ENCODE results near the gene UBAP1. TPM values are rescaled to one million over a fixed set of nuclear protein-coding genes. Genes with fewer than 3 reads are reported as not detected.
"Not testable (repeated sequence)": the region's sequence is repeated elsewhere in the genome, so short reads cannot be mapped to it uniquely, and the experiment has no call there.

The UBAP1 gene
- total RNA-seq, result 25.3 TPM

- peak; percentile 82 to 99 (median 98) for DNase-seq (ENCODE audit: low read depth in 2 of 3, low spot score in 2 of 3)
These were observed at the start of gene UBAP1 for GRCh38 chr9:34178436-34179212. Gene UBAP1, plus strand, starts transcription at chr9:34179043. Its CDS starts 41,872 bp downstream, at chr9:34220915.

DNA sequence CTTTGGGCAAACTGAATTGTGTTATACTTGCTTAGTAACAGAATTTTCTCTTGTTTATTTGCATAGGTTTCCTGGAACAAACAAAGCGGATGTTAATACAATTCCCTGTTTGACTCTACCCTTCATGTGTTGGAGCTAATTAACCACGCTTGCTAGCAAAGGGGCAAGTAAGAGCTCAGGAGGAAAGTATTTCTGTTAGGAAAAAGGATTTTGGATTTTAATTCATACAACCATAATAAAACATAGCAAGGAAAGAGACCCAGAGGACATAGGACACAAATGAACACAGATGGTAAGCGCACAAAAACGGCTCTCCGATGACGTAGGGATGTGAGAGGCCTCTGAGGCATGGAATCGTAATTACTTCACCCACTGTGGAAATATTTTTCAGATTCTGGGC lies 47.3 kb upstream of the UBAP1 start:
- no peak for DNase-seq (ENCODE audit: low read depth in 2 of 3, low spot score in 2 of 3)

- no peak for DNase-seq (ENCODE audit: low read depth in 2 of 3, low spot score in 2 of 3)
These were observed 45.4 kb upstream of the UBAP1 start for GRCh38 chr9:34133436-34133949.

DNA sequence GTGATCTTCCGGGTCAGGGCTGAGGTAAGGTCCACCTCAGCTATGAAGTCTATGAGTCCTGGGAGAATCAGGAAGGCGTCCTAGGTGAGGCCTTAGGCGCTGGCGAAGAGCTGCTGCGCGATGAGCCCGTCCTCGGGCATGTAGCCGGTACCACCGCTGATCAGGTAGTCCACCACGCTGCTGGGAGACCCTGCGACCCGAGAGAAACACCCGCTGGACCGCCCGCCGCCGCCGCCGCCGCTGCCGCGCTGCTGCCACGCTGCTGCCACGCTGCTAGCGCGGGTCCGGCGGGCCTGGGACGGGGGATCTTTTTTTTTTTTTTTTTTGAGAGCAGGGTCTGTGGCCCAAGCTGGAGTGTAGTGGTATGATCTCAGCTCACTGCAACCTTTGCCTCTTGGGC lies 44.3 kb upstream of the UBAP1 start:
- DNase-seq (ENCODE audit: low read depth in 2 of 3, low spot score in 2 of 3), result no peak

DNA sequence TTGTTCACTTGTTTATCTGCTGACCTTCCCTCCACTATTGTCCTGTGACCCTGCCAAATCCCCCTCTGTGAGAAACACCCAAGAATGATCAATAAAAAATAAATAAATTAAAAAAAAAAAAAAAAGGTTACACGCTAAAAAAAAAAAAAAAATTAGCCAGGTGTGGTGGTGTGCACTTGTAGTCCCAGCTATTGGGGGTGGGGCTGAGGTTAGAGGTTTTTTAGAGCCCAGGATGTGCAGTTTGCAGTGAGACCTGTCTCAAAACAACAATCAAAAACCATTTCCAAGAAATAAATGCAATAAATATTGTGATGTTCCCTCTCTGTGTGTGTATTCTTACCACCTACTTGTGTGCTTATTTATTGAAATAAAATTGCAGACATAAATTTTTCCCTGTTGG lies 40.2 kb upstream of the UBAP1 start:
- not testable (repeated sequence) for DNase-seq (ENCODE audit: low read depth in 2 of 3, low spot score in 2 of 3)

DNA sequence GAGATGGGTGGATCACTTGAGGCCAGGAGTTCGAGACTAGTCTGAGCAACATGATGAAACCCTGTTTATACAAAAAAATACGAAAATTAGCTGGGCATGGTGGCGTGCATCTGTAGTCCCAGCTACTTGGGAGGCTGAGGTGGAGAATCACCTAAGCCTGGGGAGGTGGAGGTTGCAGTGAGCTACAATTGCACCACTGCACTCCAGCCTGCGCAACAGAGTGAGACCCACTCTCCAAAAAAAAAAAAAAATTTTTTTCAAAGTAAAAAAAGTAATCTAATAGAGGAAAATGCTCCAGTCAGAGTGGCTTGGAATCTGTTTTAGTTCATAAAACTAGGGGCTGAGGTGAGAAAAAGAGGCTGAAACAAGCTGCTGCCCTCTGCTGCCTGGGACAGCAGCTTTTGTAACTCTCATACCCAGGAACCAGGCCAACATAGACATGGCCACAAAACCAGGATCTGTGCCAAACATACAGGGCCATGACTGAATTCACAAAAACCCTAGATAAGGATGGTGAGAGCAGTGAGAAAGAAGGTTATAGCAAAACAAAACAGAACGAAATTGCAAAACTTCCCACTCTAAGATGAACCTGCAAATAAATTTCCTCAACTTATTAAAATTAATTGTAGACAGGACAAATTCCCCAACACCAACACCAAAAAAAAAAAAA lies 39.2 kb upstream of the UBAP1 start:
- peak in 2 of 3 donors; percentile 73 to 85 for DNase-seq (ENCODE audit: low read depth in 2 of 3, low spot score in 2 of 3)

DNA sequence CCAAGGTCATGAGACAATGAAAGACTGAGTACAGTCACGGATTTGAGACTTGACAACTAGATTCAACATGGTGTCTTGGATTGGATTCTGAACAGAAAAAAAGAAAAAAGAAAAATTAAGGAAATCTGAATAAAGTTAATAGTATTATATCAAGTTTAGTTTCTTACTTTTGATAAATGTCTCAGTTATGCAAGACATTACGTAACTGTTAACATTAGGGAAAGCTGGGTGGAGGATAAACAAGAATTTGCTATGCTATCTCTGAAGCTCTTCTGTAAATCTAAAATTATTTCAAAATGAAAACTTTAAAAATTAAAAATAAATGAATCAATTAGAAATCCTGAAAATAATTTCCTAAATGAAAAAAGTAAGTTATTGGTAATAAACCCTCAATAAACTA lies 38.0 kb upstream of the UBAP1 start:
- no peak for DNase-seq (ENCODE audit: low read depth in 2 of 3, low spot score in 2 of 3)

DNA sequence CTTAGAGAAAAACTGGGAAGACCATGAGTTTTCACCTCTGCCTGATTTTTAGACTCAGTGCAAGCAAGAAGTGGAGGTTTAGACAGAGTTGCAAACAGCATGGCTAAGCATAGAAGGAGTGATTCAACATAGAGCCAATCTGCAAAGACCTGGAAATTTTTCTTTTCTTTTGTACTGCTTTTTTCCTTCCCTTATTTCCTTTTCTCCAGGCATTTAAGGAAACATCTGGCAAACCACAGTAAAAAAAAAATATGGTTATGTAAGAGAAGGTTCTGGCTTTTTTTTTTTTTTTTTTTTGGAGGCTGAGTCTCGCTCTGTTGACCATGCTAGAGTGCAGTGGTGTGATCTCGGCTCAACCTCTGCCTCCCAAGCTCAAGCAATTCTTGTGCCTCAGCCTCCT lies 35.7 kb upstream of the UBAP1 start:
- peak in 1 of 3 donors; percentile 39 for DNase-seq (ENCODE audit: low read depth in 2 of 3, low spot score in 2 of 3)

- DNase-seq (ENCODE audit: low read depth in 2 of 3, low spot score in 2 of 3), result no peak
These were observed 33.7 kb upstream of the UBAP1 start for GRCh38 chr9:34145165-34145564.

DNA sequence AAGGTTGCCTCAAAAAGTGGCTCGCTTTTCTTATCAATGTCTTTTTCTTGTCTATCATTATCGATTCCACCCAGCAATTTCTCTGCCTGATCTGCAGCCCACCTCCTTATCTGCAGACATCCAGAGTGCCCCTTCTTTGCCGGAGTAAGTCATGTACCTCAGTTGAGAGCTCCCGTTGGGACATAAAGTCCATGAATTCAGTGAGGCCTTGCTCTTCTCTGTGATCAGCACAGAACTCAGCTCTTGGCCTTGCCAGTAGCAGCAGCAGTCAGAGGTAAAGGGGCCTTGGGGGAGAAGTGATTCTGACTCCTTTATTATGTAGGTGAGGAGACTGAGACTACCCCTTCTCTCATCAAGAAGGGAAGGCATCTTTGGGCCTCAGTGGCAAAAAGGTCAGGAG lies 27.4 kb upstream of the UBAP1 start:
- no peak for DNase-seq (ENCODE audit: low read depth in 2 of 3, low spot score in 2 of 3)

- no peak for DNase-seq (ENCODE audit: low read depth in 2 of 3, low spot score in 2 of 3)
These were observed 24.8 kb upstream of the UBAP1 start for GRCh38 chr9:34154057-34154456.

DNA sequence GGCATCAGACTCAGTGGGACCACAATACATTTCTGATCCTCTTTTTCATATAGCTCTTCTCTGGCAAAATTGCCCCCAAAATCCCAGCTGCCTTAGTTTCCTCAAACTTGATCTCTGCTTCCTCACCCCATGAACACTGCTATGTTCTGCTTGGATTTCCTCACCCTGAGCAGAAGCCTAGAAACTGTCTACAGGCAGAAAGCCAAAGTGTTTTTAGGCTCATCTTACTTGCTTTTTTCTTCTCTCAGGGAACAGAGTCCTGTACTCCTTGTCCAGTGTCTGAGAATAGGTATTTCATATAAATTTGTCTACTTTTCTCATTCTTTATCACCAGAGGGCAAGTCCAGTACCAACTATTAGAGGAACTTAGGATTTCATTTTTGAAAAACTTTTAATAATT lies 21.5 kb upstream of the UBAP1 start:
- DNase-seq (ENCODE audit: low read depth in 2 of 3, low spot score in 2 of 3), result no peak

GRCh38 chr9:34157898-34158297 lies 20.9 kb upstream of the UBAP1 start:
- no peak for DNase-seq (ENCODE audit: low read depth in 2 of 3, low spot score in 2 of 3)

DNA sequence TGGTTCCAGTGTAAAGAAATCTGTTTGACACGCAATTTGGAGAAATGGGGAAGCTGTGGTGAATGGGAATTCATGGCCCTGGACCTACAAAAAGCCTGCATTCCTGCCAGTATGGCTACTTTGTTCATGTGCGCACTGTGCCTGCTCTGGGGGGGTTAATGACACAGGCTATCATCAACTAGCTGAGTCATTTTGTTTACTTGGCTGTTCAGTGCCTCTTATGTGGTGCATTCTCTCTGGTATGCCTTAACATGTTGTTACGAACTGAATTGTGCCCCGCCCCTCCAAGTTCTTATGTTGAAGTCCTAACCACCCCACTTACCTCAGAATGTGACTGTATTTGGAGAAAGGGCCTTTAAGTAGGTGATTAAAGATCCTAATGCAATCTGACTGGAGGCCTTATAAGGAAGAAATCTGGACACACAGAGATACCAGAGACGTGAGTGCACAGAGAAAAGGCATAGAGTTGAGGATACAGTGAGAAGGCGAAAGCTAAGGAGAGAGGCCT lies 20.4 kb upstream of the UBAP1 start:
- DNase-seq (ENCODE audit: low read depth in 2 of 3, low spot score in 2 of 3), result no peak

- DNase-seq (ENCODE audit: low read depth in 2 of 3, low spot score in 2 of 3), result no peak
These were observed 15.4 kb upstream of the UBAP1 start for GRCh38 chr9:34163434-34163833.

DNA sequence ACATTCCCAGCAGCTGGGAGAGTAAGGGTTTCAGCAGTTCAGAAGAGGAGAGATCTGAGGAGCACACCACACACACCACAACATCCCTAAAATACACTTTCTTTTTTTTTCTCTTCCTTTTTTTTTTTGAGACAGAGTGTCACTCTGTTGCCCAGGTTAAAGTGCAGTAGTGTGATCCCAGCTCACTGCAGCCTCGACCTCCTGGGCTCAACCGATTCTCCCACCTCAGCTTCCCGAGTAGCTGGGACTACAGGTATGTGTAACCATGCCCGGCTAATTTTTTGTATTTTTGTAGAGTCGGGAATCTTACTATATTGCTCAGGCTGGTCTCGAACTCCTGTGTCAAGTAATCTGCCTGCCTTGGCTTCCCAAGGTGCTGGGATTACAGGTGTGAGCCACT lies 9.7 kb upstream of the UBAP1 start:
- no peak for DNase-seq (ENCODE audit: low read depth in 2 of 3, low spot score in 2 of 3)

GRCh38 chr9:34170237-34170991 lies 8.4 kb upstream of the UBAP1 start:
- DNase-seq (ENCODE audit: low read depth in 2 of 3, low spot score in 2 of 3), result no peak

DNA sequence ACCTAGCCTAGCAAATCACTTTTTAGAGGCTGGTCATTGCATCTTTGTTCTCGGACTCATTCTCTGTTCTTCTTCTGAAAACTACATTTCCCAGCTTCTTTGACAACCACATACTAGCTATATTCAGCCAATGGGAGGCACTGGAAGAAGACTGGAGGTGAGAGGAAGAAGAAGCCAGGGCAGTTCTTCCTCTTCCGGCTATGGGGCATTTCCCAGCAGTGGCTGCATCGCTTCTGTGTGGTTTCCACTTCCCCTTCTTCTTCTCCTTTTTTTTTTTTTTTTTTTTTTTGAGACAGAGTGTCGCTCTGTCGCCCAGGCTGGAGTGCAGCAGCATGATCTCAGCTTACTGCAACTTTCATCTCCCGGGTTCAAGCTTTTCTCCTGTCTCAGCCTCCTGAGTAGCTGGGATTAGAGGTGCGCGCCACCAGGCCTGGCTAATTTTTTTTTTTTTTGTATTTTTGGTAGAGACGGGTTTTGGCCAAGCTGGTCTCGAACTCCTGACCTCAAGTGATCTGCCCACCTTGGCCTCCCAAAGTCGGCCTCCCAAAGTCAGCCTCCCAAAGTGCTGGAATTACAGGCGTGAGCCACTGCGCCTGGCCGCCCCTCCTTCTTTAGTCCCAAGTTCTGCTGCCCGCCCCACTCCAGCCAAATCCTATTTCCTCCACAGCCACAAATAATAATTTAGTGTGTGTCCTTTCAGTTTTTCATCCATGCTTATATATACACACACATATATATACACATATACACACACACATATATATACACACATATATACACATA lies 6.9 kb upstream of the UBAP1 start:
- DNase-seq (ENCODE audit: low read depth in 2 of 3, low spot score in 2 of 3), result peak; percentile 29 to 89 (median 68)

- no peak for DNase-seq (ENCODE audit: low read depth in 2 of 3, low spot score in 2 of 3)
These were observed 2.8 kb upstream of the UBAP1 start for GRCh38 chr9:34176089-34176488.
